GM12892 (cell line): ENCODE data around the gene IGFLR1.

Experiments
- POLR2A ChIP-seq: IDR thresholded peaks from 2 replicates; pipeline ENCODE4 v1.6.1; 2011; ENCODE audit warnings: low read depth, low read length, control low read depth
- POLR2AphosphoS5 ChIP-seq: IDR thresholded peaks from 2 replicates; pipeline ENCODE4 v1.6.1; 2011; ENCODE audit warnings: low read depth, low read length, control low read depth
- TAF1 ChIP-seq: IDR thresholded peaks from 2 replicates; pipeline ENCODE4 v1.6.1; 2011; ENCODE audit warnings: low read depth, mild to moderate bottlenecking, control low read depth, low read length, borderline replicate concordance

GRCh38 chr19:35729763-35730162 is 12.5 kb downstream of the IGFLR1 start:
- TF ChIP-seq POLR2A: peak; percentile 18; the same call in 1 of the 2 replicates
- TF ChIP-seq POLR2AphosphoS5: no peak
- TF ChIP-seq TAF1: no peak
